ENCODE data around the gene NLRP5. TPM values are rescaled to one million over a fixed set of nuclear protein-coding genes. Genes with fewer than 3 reads are reported as not detected.

Gene NLRP5
- total RNA-seq, 1 donor from 2014 or later: not detected

- peaks cover 11% of the 10 kb centered on the region for H3K4me1 Mint-ChIP-seq (ENCODE audit: low read depth, unreplicated experiment)
- Histone ChIP-seq H3K4me2 (ENCODE audit: low read length) (no peak overlapping the region), H3K9me3 (ENCODE audit: insufficient read depth, low read depth, low read length) (no peaks in the 10 kb centered on the region), H3K36me3 (ENCODE audit: insufficient read depth, low read length) (no peaks in the 10 kb centered on the region), H3K27me3 (ENCODE audit: insufficient read depth, low read length) (no peaks in the 10 kb centered on the region), H3K79me2 (ENCODE audit: insufficient read depth, low read length) (peaks cover 9% of the 10 kb centered on the region), H2AFZ (ENCODE audit: low read depth, low read length) (no peak overlapping the region), H3K9ac (ENCODE audit: low read length) (no peak overlapping the region), H3K4me3 (ENCODE audit: insufficient read depth, low read depth, low read length) (no peak overlapping the region), H3K4me1 (ENCODE audit: insufficient read depth, low read length) (peaks cover 8% of the 10 kb centered on the region), H3K27ac (ENCODE audit: low read depth, low read length) (no peak overlapping the region), H4K20me1 (ENCODE audit: insufficient read depth, low read length) (peaks cover 44% of the 10 kb centered on the region)
- H3K27ac Mint-ChIP-seq (ENCODE audit: unreplicated experiment): no peak overlapping the region
- no peaks in the 10 kb centered on the region for H3K27me3 Mint-ChIP-seq (ENCODE audit: low read depth, unreplicated experiment)
- H3K9me3 Mint-ChIP-seq (ENCODE audit: unreplicated experiment): peaks cover 2% of the 10 kb centered on the region
- no peak for DNase-seq (ENCODE audit: low read depth)
- peaks cover 3% of the 10 kb centered on the region for H3K36me3 Mint-ChIP-seq (ENCODE audit: low read depth, unreplicated experiment)
- no peak for TF ChIP-seq EZH2 (IDR thresholded peaks at IDR 0.05; ENCODE audit: insufficient read depth, low read length)
- TF ChIP-seq CTCF (IDR thresholded peaks at IDR 0.05; ENCODE audit: insufficient read depth, low read depth, low read length): no peak
- no peak overlapping the region for H3K4me3 Mint-ChIP-seq (ENCODE audit: unreplicated experiment)
- no peak for FAIRE-seq
Measured at GRCh38 chr19:56084835-56085536, 98.4 kb downstream of the NLRP5 start.

- no peak overlapping the region for H3K4me2 ChIP-seq (ENCODE audit: low read length)
- H3K4me3 ChIP-seq (ENCODE audit: insufficient read depth, low read depth, low read length): no peak overlapping the region
- DNase-seq (ENCODE audit: low read depth): no peak
- no peak overlapping the region for H3K4me3 Mint-ChIP-seq (ENCODE audit: unreplicated experiment)
- FAIRE-seq: no peak
- H3K9me3 Mint-ChIP-seq (ENCODE audit: unreplicated experiment): peaks cover 2% of the 10 kb centered on the region
- peaks cover 49% of the 10 kb centered on the region for H4K20me1 ChIP-seq (ENCODE audit: insufficient read depth, low read length)
- peak overlapping the region; percentile 47 for H3K27ac Mint-ChIP-seq (ENCODE audit: unreplicated experiment)
- no peaks in the 10 kb centered on the region for H3K27me3 ChIP-seq (ENCODE audit: insufficient read depth, low read length)
- H3K27ac ChIP-seq (ENCODE audit: low read depth, low read length): no peak overlapping the region
- H3K4me1 Mint-ChIP-seq (ENCODE audit: low read depth, unreplicated experiment): peaks cover 12% of the 10 kb centered on the region
- TF ChIP-seq CTCF (IDR thresholded peaks at IDR 0.05; ENCODE audit: insufficient read depth, low read depth, low read length) (no peak), EZH2 (IDR thresholded peaks at IDR 0.05; ENCODE audit: insufficient read depth, low read length) (no peak)
- no peak overlapping the region for H3K9ac ChIP-seq (ENCODE audit: low read length)
- no peaks in the 10 kb centered on the region for H3K36me3 ChIP-seq (ENCODE audit: insufficient read depth, low read length)
- H3K9me3 ChIP-seq (ENCODE audit: insufficient read depth, low read depth, low read length): no peaks in the 10 kb centered on the region
- H2AFZ ChIP-seq (ENCODE audit: low read depth, low read length): no peak overlapping the region
- H3K27me3 Mint-ChIP-seq (ENCODE audit: low read depth, unreplicated experiment): no peaks in the 10 kb centered on the region
- H3K36me3 Mint-ChIP-seq (ENCODE audit: low read depth, unreplicated experiment): peaks cover 3% of the 10 kb centered on the region
- peaks cover 15% of the 10 kb centered on the region for H3K79me2 ChIP-seq (ENCODE audit: insufficient read depth, low read length)
- peaks cover 8% of the 10 kb centered on the region for H3K4me1 ChIP-seq (ENCODE audit: insufficient read depth, low read length)
Measured at GRCh38 chr19:56085571-56086275, 99.1 kb downstream of the NLRP5 start.
